Measurements from ENCODE around the gene TMEM217.

- TF ChIP-seq CTCF (IDR thresholded peaks at IDR 0.05; ENCODE audit: insufficient read depth, low read length, poor library complexity, severe bottlenecking) (no peak), EZH2phosphoT487 (conservative IDR thresholded peaks at IDR 0.05; ENCODE audit: low read length) (no peak)
These were observed 15.4 kb downstream of the TMEM217 start for GRCh38 chr6:37242429-37243052.

Measured in SU-DHL-6 (cell line).